Measurements from ENCODE around the gene CTNNA3. TPM values are rescaled to one million over a fixed set of nuclear protein-coding genes. Genes with fewer than 3 reads are reported as not detected.

Gene CTNNA3
- total and polyA plus RNA-seq, 2 of the 4 experiments (the other 2 are of a cell fraction), result 0.19 to 0.90 TPM

GRCh38 chr10:66982792-66983474 is 713.1 kb downstream of the CTNNA3 start:
- H3K36me3 ChIP-seq (ENCODE audit: control insufficient read depth, insufficient read depth, low read length), result no peaks in the 10 kb centered on the region
- no peak for TF ChIP-seq MXI1 (IDR thresholded peaks at IDR 0.05; ENCODE audit: borderline replicate concordance, low read depth, low read length)
- TF ChIP-seq CEBPB (IDR thresholded peaks at IDR 0.05; ENCODE audit: low read depth, low read length), result no peak
- no peak for TF ChIP-seq POLR2A (IDR thresholded peaks at IDR 0.05; ENCODE audit: low read depth, low read length)
- TF ChIP-seq NFE2L2 (IDR thresholded peaks at IDR 0.05; ENCODE audit: low read depth, low read length), result no peak
- no peak for TF ChIP-seq RFX5 (IDR thresholded peaks at IDR 0.05; ENCODE audit: low read depth, low read length)
- no peak for TF ChIP-seq ELK1 (IDR thresholded peaks at IDR 0.05; ENCODE audit: borderline replicate concordance, low read depth, low read length)
- no peak for TF ChIP-seq RAD21 (IDR thresholded peaks at IDR 0.05; ENCODE audit: low read length)
- no peak for TF ChIP-seq SMC3 (IDR thresholded peaks at IDR 0.05; ENCODE audit: low read depth, low read length)
- TF ChIP-seq, protein P1, sequence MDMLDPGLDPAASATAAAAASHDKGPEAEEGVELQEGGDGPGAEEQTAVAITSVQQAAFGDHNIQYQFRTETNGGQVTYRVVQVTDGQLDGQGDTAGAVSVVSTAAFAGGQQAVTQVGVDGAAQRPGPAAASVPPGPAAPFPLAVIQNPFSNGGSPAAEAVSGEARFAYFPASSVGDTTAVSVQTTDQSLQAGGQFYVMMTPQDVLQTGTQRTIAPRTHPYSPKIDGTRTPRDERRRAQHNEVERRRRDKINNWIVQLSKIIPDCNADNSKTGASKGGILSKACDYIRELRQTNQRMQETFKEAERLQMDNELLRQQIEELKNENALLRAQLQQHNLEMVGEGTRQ (IDR thresholded peaks at IDR 0.05; ENCODE audit: low read depth, low read length), result no peak
- TF ChIP-seq MAZ (IDR thresholded peaks at IDR 0.05; ENCODE audit: borderline replicate concordance, low read depth, low read length), result no peak
- no peak for TF ChIP-seq FOS (IDR thresholded peaks at IDR 0.05; ENCODE audit: low read depth, low read length)
- no peak for TF ChIP-seq RCOR1 (IDR thresholded peaks at IDR 0.05; ENCODE audit: insufficient replicate concordance, low read length)
- TF ChIP-seq CTCF (conservative IDR thresholded peaks at IDR 0.05; ENCODE audit: low read depth, low read length), result no peak
- TF ChIP-seq BHLHE40 (IDR thresholded peaks at IDR 0.05; ENCODE audit: low read depth, low read length), result no peak
- TF ChIP-seq CHD1 (IDR thresholded peaks at IDR 0.05; ENCODE audit: low read depth, low read length), result no peak
- TF ChIP-seq MAFK (IDR thresholded peaks at IDR 0.05; ENCODE audit: low read depth, low read length), result no peak
- no TSS peak for BruUV-seq (replicated peaks)
- no peak overlapping the region for H3K14ac ChIP-seq (replicated peaks; ENCODE audit: low read depth, low read length)
- H4K8ac ChIP-seq (ENCODE audit: low read depth in 2 of 2, low read length in 2 of 2), result no peak overlapping the region
- H2AK9ac ChIP-seq (replicated peaks; ENCODE audit: low read depth, low read length, poor library complexity), result no peak overlapping the region
- H3K4ac ChIP-seq (ENCODE audit: low read depth, low read length), result no peak overlapping the region
- H2BK120ac ChIP-seq (ENCODE audit: low read depth, low read length), result no peak overlapping the region
- CTCF ChIA-PET, result no interaction called here
- H3K4me1 ChIP-seq (ENCODE audit: control insufficient read depth, insufficient read depth, low read length), result no peaks in the 10 kb centered on the region
- no peak overlapping the region for H2BK20ac ChIP-seq (ENCODE audit: low read depth, low read length)
- no peak overlapping the region for H3K4me3 ChIP-seq (ENCODE audit: insufficient read depth, low read depth, low read length)
- no peak overlapping the region for H3K9ac ChIP-seq (ENCODE audit: low read depth, low read length)
- no peak overlapping the region for H3K4me2 ChIP-seq (ENCODE audit: low read depth, low read length)
- H2AK5ac ChIP-seq (ENCODE audit: low read depth, low read length), result no peak overlapping the region
- POLR2A ChIA-PET (ENCODE audit: unreplicated experiment), result no interaction called here
- H4K91ac ChIP-seq (ENCODE audit: insufficient read depth, low read depth, low read length), result no peak overlapping the region
- no peak overlapping the region for H2AFZ ChIP-seq (replicated peaks; ENCODE audit: low read length, poor library complexity)
- no peak overlapping the region for H3K18ac ChIP-seq (ENCODE audit: low read depth, low read length)
- 20% methylated on average over 2 of the region's 6 CpGs; no CpG with 5 or more reads in 1 of the 2 experiments for WGBS, 2 experiments (ENCODE audit: extremely low coverage in 2 of 2, insufficient read length in 1 of 2)
- no peak overlapping the region for H3K27ac ChIP-seq (ENCODE audit: insufficient read depth, low read length)
- no peaks in the 10 kb centered on the region for H3K9me1 ChIP-seq (ENCODE audit: insufficient read depth, low read length)
- dilution Hi-C loops (cut with HindIII; ENCODE audit: low sequenced_read_pairs, unreplicated experiment), result no loop called here
- intact Hi-C loops (cut with micrococcal nuclease), result no loop called here
- no peak overlapping the region for H4K5ac ChIP-seq (ENCODE audit: low read depth, low read length)
- DNase-seq, result no peak
- H2BK5ac ChIP-seq (ENCODE audit: low read depth, low read length, poor library complexity, severe bottlenecking), result no peak overlapping the region
- H3K9me3 ChIP-seq (ENCODE audit: control insufficient read depth, insufficient read depth, low read length), result no peaks in the 10 kb centered on the region
- H3K27me3 ChIP-seq (ENCODE audit: control insufficient read depth, insufficient read depth, low read length), result no peaks in the 10 kb centered on the region
- no peak overlapping the region for H3K56ac ChIP-seq (ENCODE audit: extremely low read depth, insufficient read depth, low read length)
- no peak overlapping the region for H2BK15ac ChIP-seq (ENCODE audit: low read depth, low read length)
- H4K20me1 ChIP-seq (ENCODE audit: insufficient read depth, low read length), result no peaks in the 10 kb centered on the region
- in situ Hi-C loops (cut with MboI; ENCODE audit: low sequenced_read_pairs), result no loop called here
- ATAC-seq (ENCODE audit: low read depth), result no peak
- H3K79me1 ChIP-seq (ENCODE audit: low read depth in 1 of 2, low read length in 2 of 2), result no peaks in the 10 kb centered on the region
- H3K23ac ChIP-seq (ENCODE audit: low read depth, low read length), result no peak overlapping the region
